Measurements from ENCODE around the gene CABP1.

CABP1 gene

GRCh38 chr12:120650233-120650690, 9.8 kb downstream of the CABP1 start:
- no peak for TF ChIP-seq CTCF (IDR thresholded peaks at IDR 0.05; ENCODE audit: insufficient read depth, low read length, poor library complexity, severe bottlenecking)
- no peak for TF ChIP-seq EZH2phosphoT487 (conservative IDR thresholded peaks at IDR 0.05; ENCODE audit: low read length)
- Histone ChIP-seq H3K79me2 (ENCODE audit: insufficient read depth, low read length) (no peaks in the 10 kb centered on the region), H3K4me2 (ENCODE audit: low read depth, low read length, poor library complexity, severe bottlenecking) (no peak overlapping the region), H3K27me3 (ENCODE audit: low read length) (no peaks in the 10 kb centered on the region), H3F3A (ENCODE audit: insufficient read depth) (no peaks in the 10 kb centered on the region), H3K36me3 (ENCODE audit: low read length) (no peaks in the 10 kb centered on the region), H3K4me3 (ENCODE audit: insufficient read depth, low read length, poor library complexity, severe bottlenecking) (no peak overlapping the region), H3K9ac (ENCODE audit: low read length) (no peak overlapping the region), H3K9me3 (ENCODE audit: insufficient read depth, low read length) (no peaks in the 10 kb centered on the region), H3K9me2 (replicated peaks; ENCODE audit: insufficient read depth, low read length) (no peaks in the 10 kb centered on the region), H4K20me1 (ENCODE audit: low read depth, low read length) (no peaks in the 10 kb centered on the region), H2AFZ (ENCODE audit: low read depth, low read length, severe bottlenecking) (no peak overlapping the region), H3K27ac (ENCODE audit: low read depth, low read length) (no peak overlapping the region)

GRCh38 chr12:120651821-120652220, 11.4 kb downstream of the CABP1 start:
- H2AFZ ChIP-seq (ENCODE audit: low read depth, low read length, severe bottlenecking), result no peak overlapping the region
- no peaks in the 10 kb centered on the region for H3K36me3 ChIP-seq (ENCODE audit: low read length)
- H3K4me3 ChIP-seq (ENCODE audit: insufficient read depth, low read length, poor library complexity, severe bottlenecking), result no peak overlapping the region
- no peaks in the 10 kb centered on the region for H3F3A ChIP-seq (ENCODE audit: insufficient read depth)
- no peaks in the 10 kb centered on the region for H4K20me1 ChIP-seq (ENCODE audit: low read depth, low read length)
- no peaks in the 10 kb centered on the region for H3K9me2 ChIP-seq (replicated peaks; ENCODE audit: insufficient read depth, low read length)
- no peak overlapping the region for H3K27ac ChIP-seq (ENCODE audit: low read depth, low read length)
- no peaks in the 10 kb centered on the region for H3K27me3 ChIP-seq (ENCODE audit: low read length)
- H3K9ac ChIP-seq (ENCODE audit: low read length), result no peak overlapping the region
- H3K9me3 ChIP-seq (ENCODE audit: insufficient read depth, low read length), result no peaks in the 10 kb centered on the region
- no peak overlapping the region for H3K4me2 ChIP-seq (ENCODE audit: low read depth, low read length, poor library complexity, severe bottlenecking)
- no peak for TF ChIP-seq CTCF (IDR thresholded peaks at IDR 0.05; ENCODE audit: insufficient read depth, low read length, poor library complexity, severe bottlenecking)
- no peak for TF ChIP-seq EZH2phosphoT487 (conservative IDR thresholded peaks at IDR 0.05; ENCODE audit: low read length)
- no peaks in the 10 kb centered on the region for H3K79me2 ChIP-seq (ENCODE audit: insufficient read depth, low read length)

GRCh38 chr12:120652656-120653435, 12.4 kb downstream of the CABP1 start:
- H3K4me2 ChIP-seq (ENCODE audit: low read depth, low read length, poor library complexity, severe bottlenecking), result no peak overlapping the region
- TF ChIP-seq EZH2phosphoT487 (conservative IDR thresholded peaks at IDR 0.05; ENCODE audit: low read length), result no peak
- no peak for TF ChIP-seq CTCF (IDR thresholded peaks at IDR 0.05; ENCODE audit: insufficient read depth, low read length, poor library complexity, severe bottlenecking)
- H3F3A ChIP-seq (ENCODE audit: insufficient read depth), result no peaks in the 10 kb centered on the region
- H3K27me3 ChIP-seq (ENCODE audit: low read length), result no peaks in the 10 kb centered on the region
- H3K9me2 ChIP-seq (replicated peaks; ENCODE audit: insufficient read depth, low read length), result no peaks in the 10 kb centered on the region
- no peaks in the 10 kb centered on the region for H4K20me1 ChIP-seq (ENCODE audit: low read depth, low read length)
- H3K36me3 ChIP-seq (ENCODE audit: low read length), result no peaks in the 10 kb centered on the region
- H3K4me3 ChIP-seq (ENCODE audit: insufficient read depth, low read length, poor library complexity, severe bottlenecking), result no peak overlapping the region
- H3K9me3 ChIP-seq (ENCODE audit: insufficient read depth, low read length), result no peaks in the 10 kb centered on the region
- no peak overlapping the region for H2AFZ ChIP-seq (ENCODE audit: low read depth, low read length, severe bottlenecking)
- no peaks in the 10 kb centered on the region for H3K79me2 ChIP-seq (ENCODE audit: insufficient read depth, low read length)
- no peak overlapping the region for H3K27ac ChIP-seq (ENCODE audit: low read depth, low read length)
- H3K9ac ChIP-seq (ENCODE audit: low read length), result no peak overlapping the region

All from SU-DHL-6 (cell line).